ENCODE results near the gene RIN3.
"Not testable (repeated sequence)": the region's sequence is repeated elsewhere in the genome, so short reads cannot be mapped to it uniquely, and the experiment has no call there.

The RIN3 gene

DNA sequence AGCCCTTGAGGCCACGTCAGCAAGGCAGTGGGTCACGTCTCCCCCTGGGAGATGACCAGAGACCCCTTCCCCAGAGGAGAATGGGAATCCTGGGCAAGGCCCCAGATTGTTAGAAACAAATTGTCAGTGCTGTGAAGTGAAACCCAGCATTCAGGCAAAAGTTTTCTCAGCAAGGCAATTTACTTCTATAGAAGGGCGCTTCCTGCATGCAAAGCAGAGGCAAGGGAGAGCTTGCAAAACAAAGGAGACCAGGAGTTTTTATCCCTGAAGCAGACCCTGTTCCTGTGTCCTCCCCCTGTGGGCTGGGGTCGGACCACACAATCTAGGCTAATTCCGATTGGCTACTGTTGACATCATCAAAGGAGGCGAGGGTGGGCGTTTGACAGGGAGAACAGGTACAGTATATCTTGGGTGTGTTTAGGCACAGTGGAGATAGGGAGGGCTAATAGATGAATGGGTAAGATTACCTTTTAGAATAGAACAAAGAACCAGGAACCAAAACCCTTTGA is 114.2 kb downstream of the RIN3 start:
- no peak for DNase-seq (ENCODE audit: low read depth, low spot score)

DNA sequence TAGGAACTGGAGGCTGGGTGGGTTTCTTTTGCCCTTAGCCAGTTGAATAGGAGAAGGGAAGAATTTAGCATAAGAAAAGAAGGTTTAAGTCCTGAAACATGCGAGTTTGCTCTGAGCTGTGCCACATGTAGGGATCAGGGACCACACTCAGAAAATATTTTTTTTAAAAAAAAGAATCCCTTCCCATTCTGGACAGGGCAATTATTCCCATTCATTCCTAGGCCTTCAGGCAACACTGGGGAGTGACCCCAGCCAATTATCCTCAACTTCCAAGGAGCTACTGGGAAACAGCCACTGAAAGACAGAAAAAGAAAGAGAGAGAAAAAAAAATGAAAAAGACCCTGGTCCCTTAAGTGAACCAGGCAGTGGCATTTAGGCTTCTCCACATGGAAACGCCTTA is 115.1 kb downstream of the RIN3 start:
- DNase-seq (ENCODE audit: low read depth, low spot score): no peak

DNA sequence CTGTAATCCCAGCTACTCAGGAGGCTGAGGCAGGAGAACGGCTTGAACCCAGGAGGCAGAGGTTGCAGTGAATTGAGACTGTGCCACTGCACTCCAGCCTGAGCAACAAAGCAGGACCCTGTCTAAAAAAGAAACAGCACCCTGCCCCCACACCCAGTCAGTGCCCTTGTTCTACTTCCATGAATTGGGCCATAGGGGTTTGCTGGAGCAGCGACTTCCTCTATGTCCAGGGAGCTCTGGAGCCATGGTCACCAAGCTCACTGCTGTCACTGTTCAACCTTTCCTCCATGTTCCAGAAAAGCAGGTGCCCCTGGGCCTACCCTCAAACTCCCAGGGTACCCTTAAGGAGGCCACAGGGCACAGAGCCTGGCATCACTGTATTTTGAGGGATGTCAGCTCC is 116.8 kb downstream of the RIN3 start:
- DNase-seq (ENCODE audit: low read depth, low spot score): no peak

DNA sequence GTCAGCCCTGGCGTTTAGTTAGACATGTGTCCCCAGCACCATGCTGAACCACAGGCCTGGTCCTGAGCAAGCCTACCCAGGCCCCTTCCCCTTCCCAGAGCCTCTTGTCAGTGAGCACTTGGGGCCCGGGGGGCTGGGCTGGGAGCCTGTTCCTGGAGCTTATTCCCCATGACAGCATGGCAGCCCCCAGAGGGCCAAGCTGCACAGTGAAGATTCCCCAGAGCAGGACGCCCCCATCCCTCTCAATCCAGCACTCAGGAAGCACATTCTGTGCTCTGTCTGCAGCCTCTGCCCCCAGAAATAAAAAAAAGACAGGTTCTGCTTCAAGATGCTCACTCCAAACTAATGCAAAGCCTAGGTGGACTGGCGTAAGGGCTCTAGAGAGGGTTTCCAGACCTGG is 117.5 kb downstream of the RIN3 start:
- DNase-seq (ENCODE audit: low read depth, low spot score): no peak

DNA sequence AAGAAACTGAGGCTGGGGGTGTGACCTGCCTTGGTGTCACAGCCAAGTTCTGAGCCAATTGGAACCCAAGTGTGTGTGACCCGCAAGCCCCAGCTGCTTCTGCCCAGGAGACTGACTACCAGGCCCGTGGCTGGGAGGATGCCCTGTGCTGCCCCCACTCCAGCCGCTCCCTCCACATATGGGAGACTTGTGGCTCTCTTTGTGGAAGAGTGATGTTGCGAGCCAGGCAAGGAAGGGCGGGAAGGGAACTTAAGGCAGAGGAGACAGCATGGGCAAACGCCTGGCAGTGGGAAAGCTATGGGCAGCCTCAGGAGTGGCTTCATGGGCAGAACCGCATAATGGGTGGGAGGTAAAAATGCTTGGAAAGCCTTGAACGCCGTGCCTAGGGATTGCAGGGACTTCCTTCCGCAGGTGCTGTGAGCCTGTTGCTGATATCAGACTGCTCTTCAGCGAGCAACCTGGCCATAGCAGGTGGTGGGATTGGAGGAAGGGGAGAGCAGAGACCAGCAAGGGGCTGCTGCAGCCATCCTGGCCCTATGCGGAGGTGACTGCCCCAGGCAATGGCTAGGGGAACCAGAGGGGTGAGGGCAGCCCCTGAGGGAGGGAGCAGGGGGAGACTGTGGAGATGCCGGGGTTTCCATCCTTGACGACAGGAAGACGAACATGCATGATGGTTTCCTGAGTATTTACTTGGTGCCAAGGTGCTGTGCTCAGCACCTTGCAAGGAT is 119.1 kb downstream of the RIN3 start:
- no peak for DNase-seq (ENCODE audit: low read depth, low spot score)

DNA sequence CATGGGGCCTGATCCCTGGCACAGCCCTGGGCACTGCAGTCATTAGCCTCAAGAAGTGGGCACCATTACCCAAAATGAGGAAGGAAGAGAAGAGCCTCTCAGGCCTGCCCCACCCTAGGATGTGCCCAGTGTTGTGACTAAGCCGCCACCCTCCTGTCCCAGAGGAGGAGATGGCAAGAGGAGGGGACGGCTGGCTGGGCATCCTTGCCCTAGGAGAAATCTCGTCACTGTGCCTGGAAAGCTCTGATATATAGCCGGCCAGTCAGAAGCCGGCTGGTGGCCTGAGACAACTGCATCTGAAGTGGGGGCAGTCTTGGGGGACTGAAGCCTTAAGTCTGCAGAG is 119.7 kb downstream of the RIN3 start:
- no peak for DNase-seq (ENCODE audit: low read depth, low spot score)

DNA sequence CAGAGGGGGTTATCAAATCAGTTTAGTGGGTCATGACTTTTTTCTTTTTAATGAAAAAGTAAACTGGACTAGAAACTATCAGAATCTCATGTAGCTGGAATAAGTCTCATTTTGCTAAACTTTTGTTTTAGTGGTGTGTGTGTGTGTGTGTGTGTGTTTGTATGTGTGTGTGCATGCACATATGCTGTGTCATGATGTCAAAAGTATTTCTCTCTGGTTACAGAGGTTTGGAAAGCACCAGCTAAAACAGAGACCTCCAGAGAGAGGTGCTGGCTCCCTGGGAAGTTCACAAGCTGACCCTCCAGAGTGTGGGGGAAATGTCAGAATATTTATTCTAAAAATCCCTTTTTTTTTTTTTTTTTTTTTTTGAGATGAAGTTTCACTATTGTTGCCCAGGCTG is 120.1 kb downstream of the RIN3 start:
- no peak for DNase-seq (ENCODE audit: low read depth, low spot score)

DNA sequence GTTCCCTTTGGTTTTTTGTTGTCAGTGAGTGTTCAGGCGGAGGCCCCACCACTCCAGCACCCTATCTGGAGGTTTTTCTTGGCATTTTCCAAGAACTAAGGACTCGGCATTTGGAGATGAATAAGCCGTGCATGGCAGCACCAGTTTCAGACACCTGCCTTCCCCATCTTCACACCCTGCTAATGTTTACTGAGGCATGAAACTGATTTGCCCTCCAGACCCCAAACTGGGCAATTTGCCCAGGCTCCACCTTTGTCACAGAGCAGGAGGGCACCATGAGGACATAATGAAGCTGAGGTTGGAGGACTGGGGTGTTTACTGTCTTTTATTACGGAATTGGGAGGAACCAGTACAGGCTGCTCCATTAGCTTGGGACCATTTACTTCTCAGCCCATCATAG is 121.5 kb downstream of the RIN3 start:
- DNase-seq (ENCODE audit: low read depth, low spot score): no peak

DNA sequence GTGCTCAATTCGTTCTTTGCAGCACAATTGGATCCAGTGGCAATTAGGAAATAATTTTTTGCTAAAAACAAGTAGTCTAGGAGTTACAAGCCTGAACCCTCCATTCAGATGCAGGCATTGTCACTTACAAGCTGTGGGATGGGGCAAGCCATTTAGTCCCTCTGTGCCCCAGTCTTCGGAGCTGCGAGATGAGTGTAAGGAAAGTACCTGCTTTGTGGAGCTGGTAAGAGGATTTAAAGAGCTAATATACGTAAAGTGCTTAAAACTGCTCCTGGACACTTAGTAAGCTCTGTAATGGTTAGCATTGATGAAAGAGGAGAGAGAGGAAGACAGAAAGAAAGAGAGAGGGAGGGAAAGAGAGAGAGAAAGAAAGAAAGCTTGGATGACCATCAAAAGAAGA is 122.3 kb downstream of the RIN3 start:
- no peak for DNase-seq (ENCODE audit: low read depth, low spot score)

DNA sequence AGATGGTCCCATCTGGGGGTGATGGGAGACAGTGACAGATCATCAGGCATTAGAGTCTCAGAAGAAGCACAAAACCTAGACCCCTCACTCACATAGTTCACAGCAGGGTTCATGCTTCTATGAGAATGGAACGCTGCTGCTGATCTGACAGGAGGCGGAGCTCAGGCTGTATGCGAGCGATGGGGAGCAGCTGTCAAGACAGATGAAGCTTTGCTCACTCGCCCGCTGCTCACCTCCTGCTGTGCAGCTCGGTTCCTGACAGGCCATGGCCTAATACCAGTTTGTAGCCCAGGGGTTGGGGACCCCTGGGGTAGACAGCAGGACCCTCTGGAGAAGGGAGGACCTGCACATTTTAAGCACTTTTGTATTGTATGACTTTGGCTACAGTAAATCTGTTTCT is 123.6 kb downstream of the RIN3 start:
- DNase-seq (ENCODE audit: low read depth, low spot score): peak; percentile 78

DNA sequence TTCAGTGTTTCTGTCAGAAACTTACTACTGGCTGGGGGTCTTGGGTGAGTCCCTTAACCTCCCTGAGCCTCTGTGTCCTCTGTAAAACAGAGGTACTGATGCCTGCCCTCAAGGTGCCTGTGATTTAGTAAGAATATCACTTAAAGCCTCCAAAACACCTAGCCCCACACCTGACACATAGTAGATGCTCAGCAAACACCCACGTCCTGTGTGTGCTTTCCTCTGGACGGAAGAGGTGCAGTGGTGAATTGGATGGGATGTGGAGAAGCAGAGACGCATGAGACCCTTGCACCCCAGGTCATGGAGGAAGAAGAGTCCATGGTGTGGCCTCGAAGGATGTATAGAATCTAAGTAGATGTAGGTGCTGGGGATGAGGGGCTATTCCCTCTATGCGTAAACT is 124.3 kb downstream of the RIN3 start:
- no peak for DNase-seq (ENCODE audit: low read depth, low spot score)

DNA sequence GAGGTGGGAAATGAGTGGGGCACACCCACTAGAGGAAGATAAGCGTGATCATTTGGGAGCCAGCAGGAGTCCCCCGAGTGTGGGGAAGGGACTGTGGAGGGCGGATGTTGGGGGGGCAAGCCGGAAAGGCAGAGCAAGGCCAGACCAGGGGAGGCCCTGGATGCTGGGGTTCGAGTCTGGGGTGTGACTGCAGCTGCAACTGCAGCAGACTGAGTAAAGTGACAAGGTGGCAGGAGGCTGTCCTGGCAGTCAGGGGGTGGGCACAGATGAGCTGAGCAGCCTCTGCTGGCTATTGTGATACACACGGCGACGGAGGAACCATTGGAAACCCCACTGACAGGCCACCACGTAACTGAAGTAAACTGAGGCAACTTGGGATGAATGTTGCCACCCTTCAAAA is 124.7 kb downstream of the RIN3 start:
- DNase-seq (ENCODE audit: low read depth, low spot score): no peak

DNA sequence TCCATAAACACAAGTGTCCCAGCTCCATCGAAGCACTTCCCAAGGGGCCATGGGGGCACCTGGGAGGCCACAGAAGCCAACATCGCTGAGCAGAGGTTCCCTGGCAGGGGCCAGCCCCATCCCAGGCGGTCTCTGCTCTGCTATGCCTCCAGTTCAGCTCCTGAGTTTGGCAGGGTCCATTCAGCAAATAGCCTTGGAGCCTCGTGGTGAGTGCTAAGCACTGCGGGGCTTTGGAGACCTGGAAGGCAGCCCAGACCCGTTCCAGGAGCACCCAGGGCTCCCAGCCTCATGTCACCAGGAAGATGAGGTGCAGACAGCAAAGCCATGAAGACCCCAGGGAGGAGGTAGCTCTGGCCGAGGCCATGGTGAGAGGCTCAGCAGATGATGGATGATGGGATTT is 125.3 kb downstream of the RIN3 start:
- no peak for DNase-seq (ENCODE audit: low read depth, low spot score)

DNA sequence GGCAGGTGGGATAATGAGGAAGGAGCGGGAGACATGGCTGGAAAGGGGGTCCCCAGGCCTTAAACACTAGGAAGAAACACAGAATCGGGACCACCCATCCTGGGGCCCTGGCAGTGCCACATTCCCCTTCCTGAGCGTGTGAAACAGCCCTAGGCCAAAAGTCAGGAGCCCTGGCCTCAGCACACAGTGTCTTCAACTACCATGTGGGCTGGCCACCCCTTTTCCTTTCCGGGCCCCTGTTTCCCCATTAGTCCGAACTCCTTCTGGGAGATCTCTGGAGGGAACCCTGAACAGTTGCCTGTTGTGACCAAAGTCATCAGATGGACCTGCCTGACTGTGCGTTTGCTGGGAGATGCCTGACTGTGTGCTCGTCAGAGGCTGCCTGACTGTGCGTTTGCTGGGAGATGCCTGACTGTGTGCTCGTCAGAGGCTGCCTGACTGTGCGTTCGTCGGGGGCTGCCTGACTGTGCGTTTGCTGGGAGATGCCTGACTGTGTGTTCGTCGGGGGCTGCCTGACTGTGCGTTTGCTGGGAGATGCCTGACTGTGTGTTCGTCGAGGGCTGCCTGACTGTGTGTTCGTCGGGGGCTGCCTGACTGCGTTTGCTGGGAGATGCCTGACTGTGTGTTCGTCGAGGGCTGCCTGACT is 126.0 kb downstream of the RIN3 start:
- not testable (repeated sequence) for DNase-seq (ENCODE audit: low read depth, low spot score)

DNA sequence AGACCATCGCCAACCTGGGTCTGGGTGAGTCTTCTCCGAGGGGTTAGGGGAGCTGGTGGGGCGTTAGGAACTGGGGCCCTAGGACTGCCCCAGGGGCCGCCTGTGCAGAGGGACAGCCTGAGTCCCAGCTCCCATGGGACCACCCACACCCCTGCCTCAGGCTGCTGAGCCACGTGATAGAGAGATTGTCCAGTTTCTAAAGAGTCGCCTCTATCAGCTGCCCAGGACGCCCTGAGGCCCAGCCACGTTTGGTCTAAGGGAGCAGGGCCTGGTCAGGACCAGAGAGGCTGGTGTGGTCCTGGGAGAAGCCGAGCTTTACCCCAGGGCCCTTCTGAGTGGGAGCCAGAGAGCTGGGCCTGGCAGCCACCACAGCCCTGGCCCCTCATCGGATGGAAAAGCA is 127.7 kb downstream of the RIN3 start:
- no peak for DNase-seq (ENCODE audit: low read depth, low spot score)

DNA sequence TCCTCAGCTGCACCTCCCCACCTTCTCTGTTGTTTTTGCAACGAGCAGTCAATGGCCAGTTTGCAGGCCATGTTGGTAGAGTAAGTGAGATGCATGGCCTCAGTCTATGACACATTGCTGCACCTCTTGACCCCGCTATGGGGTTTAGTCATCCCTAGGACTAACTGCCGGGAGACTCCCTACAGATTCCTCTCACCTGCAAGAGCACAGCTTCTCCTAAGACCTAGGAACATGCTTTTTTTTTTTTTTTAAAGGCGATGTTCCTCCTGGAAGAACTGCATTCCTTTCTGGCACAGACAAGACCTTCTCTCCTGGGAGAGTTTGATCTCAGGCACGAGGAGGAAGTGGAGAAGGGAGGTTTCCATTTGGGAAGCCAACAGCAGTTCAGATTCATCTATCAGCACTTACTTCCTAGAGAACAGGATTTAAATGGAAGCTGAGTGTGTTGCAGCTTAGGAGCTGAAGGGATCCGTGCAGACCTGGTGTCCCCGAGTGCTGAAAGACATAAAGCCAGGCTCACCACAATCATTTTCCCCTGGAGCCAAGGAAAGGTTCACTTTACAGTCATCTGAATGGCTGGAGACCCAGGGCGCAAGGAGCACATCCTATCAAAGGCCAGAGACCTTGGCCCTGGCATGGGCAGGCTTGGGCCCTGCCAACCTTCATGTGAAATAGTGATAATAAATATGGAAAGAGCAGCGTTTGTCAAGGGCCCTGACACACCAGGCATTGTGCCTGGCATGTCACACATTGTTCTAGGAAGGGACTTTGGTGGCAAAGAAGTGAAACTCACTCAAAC is 130.8 kb downstream of the RIN3 start:
- DNase-seq (ENCODE audit: low read depth, low spot score): peak; percentile 40

DNA sequence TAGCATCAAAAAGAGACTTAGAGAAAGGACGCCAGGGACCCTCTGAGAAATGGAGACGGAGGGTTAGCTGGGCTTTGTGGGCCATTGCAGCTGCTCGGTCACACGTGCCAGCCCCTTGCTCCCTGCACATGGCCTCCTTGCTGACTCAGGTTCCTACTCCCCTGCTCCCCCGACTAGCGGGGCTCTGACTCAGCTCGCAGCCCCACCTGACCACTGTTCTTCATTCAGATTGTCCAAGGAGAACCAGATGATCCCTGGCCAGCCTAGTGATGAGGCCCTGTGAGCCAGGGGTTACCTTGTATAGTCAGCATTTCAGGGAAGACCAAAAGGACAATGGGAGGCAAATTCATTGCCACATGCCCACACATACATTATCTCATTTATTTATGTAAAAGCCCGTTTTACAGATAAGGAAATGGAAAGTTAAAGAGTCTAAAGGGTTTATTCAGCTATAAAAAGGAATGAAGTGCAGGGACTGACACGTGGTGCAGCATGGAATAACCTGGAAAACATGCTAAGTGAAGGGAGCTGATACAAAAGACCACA is 131.5 kb downstream of the RIN3 start:
- DNase-seq (ENCODE audit: low read depth, low spot score): no peak

DNA sequence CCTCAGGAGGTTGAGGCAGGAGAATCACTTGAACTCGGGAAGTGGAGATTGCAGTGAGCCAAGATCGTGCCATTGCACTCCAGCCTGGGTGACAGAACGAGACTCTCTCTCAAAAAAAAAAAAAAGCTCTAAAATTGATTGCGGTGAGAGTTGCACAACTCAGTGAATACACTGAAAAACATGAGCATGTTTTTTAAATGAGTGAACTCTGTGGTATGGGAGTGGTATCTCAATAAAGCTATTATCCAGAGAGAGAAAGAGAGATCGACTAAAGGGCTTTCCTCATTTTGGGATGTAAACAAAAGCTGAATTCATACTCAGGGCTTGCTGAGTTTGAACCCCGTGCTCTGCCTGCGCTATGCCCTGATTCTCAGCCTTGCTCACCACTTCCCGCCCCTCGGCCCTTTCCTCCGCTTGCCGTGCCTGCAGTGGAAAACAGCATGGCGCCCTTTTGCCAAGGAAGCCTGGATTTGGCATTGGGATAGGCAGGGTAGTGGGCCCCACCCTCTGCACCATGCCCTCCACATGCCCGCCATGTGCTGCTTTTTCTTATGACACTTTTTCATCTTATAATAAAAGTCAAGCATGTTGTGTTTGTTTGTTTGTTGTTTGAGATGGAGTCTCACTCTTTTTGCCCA is 132.4 kb downstream of the RIN3 start:
- no peak for DNase-seq (ENCODE audit: low read depth, low spot score)

DNA sequence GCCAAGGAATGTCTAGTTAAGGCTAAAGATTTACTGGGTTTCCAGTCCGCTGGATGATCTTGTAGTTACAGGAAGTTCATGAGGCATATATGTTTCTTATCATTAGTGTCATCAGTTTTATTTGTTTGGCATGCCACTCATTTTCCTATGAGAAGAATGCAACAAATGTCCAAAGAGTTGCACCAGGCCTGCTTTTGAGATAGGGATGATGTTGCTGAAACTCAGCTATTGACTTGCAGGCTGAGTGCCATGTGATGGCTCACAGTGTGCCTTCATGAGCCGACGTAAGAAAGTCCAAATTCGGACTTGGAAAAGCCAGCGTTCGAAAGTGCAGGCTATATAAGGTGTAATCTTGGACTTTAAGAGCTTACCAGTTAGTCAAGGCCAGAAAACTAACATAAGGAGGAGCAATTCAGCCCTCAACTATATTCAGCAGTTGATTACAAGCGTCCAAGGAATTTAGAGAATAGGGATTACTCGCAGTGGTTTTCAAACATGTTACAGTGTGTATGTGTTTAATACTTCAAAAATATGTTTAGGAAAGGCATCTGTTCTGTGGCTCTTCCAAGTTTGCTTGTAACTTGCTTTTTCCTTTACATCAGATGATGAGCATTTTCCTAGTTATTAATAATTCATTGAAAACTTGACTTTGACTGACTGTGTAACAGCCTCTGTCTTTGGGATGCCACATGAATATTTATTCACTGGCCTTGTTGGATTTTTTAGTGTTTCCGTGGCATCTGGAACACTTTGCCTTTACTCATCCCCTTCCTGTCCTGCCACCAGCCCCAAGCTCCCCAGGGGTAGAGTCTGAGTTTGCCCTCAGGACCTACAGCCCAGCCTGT is 133.6 kb downstream of the RIN3 start:
- DNase-seq (ENCODE audit: low read depth, low spot score): no peak

DNA sequence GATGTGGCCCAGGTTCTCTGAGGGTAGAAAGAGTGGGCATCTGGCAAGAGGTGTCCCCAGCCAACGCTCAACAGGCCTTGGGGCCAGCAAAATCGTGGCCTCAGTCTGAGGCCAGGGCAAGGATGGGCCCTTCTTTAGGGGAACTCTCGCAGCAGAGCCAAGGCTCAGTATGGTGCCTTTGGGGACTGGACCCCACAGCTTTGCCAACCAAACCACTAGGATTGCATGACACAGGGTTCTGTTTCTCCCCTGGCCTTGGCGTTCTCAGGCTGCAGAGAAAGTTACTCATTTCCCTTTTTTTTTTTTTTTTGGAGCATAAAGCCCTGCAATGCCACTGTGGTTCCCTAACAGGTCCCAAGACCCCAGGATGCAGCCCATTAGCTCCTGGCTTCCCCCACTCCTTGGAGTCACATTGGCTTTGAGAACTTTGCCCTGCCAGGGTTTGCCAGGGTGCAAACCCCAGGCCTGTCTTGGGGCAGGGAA is 134.3 kb downstream of the RIN3 start:
- DNase-seq (ENCODE audit: low read depth, low spot score): no peak

DNA sequence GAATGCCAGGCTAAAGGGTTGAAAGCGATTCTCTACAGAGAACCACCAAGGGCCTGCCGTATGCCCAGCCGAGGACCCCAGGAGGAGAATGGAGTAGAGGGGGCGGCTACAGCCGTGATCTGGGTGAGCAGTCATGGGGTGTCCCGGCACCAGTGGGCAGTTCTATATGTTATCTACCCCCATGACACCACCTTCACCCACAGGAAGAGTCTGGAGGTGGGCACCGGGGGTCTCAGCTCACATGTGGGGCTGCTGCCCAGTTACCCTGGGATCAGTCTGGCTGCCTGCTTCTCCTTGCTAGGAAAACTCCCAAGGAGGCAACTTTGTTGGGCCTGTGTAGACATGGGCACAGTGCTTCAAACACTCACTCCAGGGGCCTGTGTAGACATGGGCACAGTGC is 135.5 kb downstream of the RIN3 start:
- DNase-seq (ENCODE audit: low read depth, low spot score): no peak

Data from ELF-1 (cell line).